Neuronal stem cell (in vitro differentiated cells): ENCODE results near the gene WBP2.

Source experiments
- DNase-seq: peaks from one replicate; pipeline ENCODE4 v3.0.0-alpha.2; 2013; ENCODE audit warnings: low spot score
- H2AFZ ChIP-seq: one replicate; pipeline ENCODE4 v1.6.1; 2013; ENCODE audit warnings: mild to moderate bottlenecking, low read length, inconsistent platforms
- H2AK5ac ChIP-seq: 2 replicates; pipeline ENCODE4 v1.6.1; 2013; ENCODE audit warnings: low read depth, mild to moderate bottlenecking, inconsistent platforms, low read length, moderate library complexity, mixed read lengths
- H2BK120ac ChIP-seq: 2 replicates; pipeline ENCODE4 v1.6.1; 2013; ENCODE audit warnings: low read depth, mild to moderate bottlenecking, inconsistent platforms, low read length, moderate library complexity, mixed read lengths
- H2BK12ac ChIP-seq: one replicate; pipeline ENCODE4 v1.6.1; 2013; ENCODE audit warnings: low read length, inconsistent platforms
- H2BK15ac ChIP-seq: 2 replicates; pipeline ENCODE4 v1.6.1; 2013; ENCODE audit warnings: mild to moderate bottlenecking, low read length, inconsistent platforms, mixed read lengths
- H2BK5ac ChIP-seq: one replicate; pipeline ENCODE4 v1.6.1; 2013; ENCODE audit warnings: inconsistent platforms, mild to moderate bottlenecking, low read length, moderate library complexity
- H3K14ac ChIP-seq: one replicate; pipeline ENCODE4 v1.6.1; 2013; ENCODE audit warnings: low read length, inconsistent platforms
- H3K18ac ChIP-seq: 2 replicates; pipeline ENCODE4 v1.6.1; 2013; ENCODE audit warnings: low read length, inconsistent platforms
- H3K23ac ChIP-seq: 2 replicates; pipeline ENCODE4 v1.6.1; 2013; ENCODE audit warnings: low read depth, mild to moderate bottlenecking, mixed read lengths, low read length, inconsistent platforms; ENCODE audit not compliant: poor library complexity
- H3K27ac ChIP-seq: replicated peaks from 3 replicates; pipeline ENCODE4 v1.5.1; 2013; ENCODE audit warnings: low read length, inconsistent platforms
- H3K27me3 ChIP-seq, 3 experiments: 2 replicates each; pipeline ENCODE4 v1.6.1; 2013; ENCODE audit warnings: low read length in 3 of 3, mild to moderate bottlenecking in 2 of 3, inconsistent platforms in 1 of 3, low read depth in 1 of 3, mixed read lengths in 1 of 3, moderate library complexity in 1 of 3; ENCODE audit not compliant: control insufficient read depth in 3 of 3, insufficient read depth in 3 of 3
- H3K36me3 ChIP-seq, 2 donors: replicated peaks in 1 of 2; 2 replicates each; pipeline ENCODE4 v1.6.1; 2013; ENCODE audit warnings: low read length in 2 of 2; ENCODE audit not compliant: control insufficient read depth in 2 of 2, insufficient read depth in 2 of 2
- H3K4ac ChIP-seq: 2 replicates; pipeline ENCODE4 v1.6.1; 2013; ENCODE audit warnings: inconsistent platforms, mild to moderate bottlenecking, low read length, moderate library complexity
- H3K4me1 ChIP-seq, 2 donors: 1 replicate in 1 of 2; 2 replicates in 1 of 2; pipeline ENCODE4 v1.6.1; 2013; ENCODE audit warnings: low read length in 2 of 2, low read depth in 1 of 2; ENCODE audit not compliant: control insufficient read depth in 2 of 2, insufficient read depth in 1 of 2
- H3K4me2 ChIP-seq: one replicate; pipeline ENCODE4 v1.6.1; 2013; ENCODE audit warnings: mild to moderate bottlenecking, low read length, inconsistent platforms; ENCODE audit not compliant: insufficient read depth, poor library complexity, severe bottlenecking
- H3K4me3 ChIP-seq, 2 donors: 2 replicates each; pipeline ENCODE4 v1.5.1; 2013; ENCODE audit warnings: low read length in 2 of 2, mild to moderate bottlenecking in 2 of 2, inconsistent platforms in 1 of 2, moderate library complexity in 1 of 2
- H3K79me1 ChIP-seq: one replicate; pipeline ENCODE4 v1.6.1; 2013; ENCODE audit warnings: low read depth, mild to moderate bottlenecking, inconsistent platforms, low read length, moderate library complexity
- H3K9ac ChIP-seq: one replicate; pipeline ENCODE4 v1.6.1; 2013; ENCODE audit warnings: mild to moderate bottlenecking, low read depth, low read length, inconsistent platforms; ENCODE audit not compliant: poor library complexity
- H3K9me3 ChIP-seq, 2 donors: replicated peaks in 1 of 2; 2 replicates each; pipeline versions ENCODE3 to v1.6.1; 2013; ENCODE audit warnings: low read length in 2 of 2, mild to moderate bottlenecking in 2 of 2, inconsistent platforms in 1 of 2, low read depth in 1 of 2, mixed read lengths in 1 of 2, moderate library complexity in 1 of 2; ENCODE audit not compliant: control insufficient read depth in 2 of 2, insufficient read depth in 1 of 2
- H4K8ac ChIP-seq: one replicate; pipeline ENCODE4 v1.6.1; 2013; ENCODE audit warnings: low read depth, mild to moderate bottlenecking, inconsistent platforms, low read length, moderate library complexity
- H4K91ac ChIP-seq: one replicate; pipeline ENCODE4 v1.6.1; 2013; ENCODE audit warnings: low read length, low read depth, mild to moderate bottlenecking, inconsistent platforms; ENCODE audit not compliant: poor library complexity
- WGBS, 2 donors: extraction: QIAGEN DNeasy Blood & Tissue Kit; methylation state at CpG; one replicate each; pipeline ENCODE4 v1.1.7; 2013; ENCODE audit warnings: missing lambda C conversion rate in 2 of 2, mixed read lengths in 1 of 2; ENCODE audit not compliant: insufficient read length in 2 of 2, insufficient replicate concordance in 1 of 2; ENCODE audit errors: extremely low coverage in 2 of 2; 5-methylcytosine and 5-hydroxymethylcytosine counted together

The WBP2 gene

DNA sequence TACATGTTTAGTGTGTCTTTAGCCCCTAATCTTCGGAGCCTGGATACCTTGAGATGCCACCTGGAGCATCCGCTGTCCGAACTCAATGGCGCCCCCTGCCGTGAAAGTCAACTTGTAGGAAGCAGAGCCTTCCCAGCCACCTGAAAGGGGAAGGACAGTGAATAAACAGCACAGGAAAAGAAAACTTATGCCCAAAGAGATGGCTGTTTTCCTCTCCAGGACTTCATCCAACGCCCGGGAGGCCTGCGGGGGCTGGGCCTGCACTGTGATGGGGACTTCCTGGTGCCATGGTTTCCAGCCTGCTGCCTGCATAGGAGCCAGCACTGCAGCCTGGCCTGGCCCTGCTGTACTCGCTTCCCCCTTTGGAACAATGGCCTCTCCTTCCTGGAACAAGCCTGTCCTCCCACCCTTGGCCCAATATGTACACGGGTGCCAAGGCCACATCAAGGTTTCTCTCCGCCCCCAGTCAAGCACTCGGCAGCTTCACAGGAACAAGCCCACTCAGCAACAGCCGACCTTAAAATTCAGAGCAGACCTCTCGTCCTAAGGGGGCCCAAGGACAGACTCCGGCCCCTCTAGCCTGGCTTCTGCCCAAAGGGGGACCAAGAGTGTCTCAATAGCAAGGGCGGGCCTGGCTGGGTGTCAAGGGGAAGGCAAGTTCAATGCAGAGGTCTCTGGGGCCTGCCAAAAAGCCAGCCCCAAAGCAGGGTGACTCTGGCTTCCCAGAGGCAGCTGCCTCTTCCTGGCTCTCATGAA lies 6.4 kb downstream of the WBP2 start:
- H3K4me3 ChIP-seq, result no peak overlapping the region
- peaks cover 37 to 58% of the 10 kb centered on the region in 2 donors for H3K36me3 ChIP-seq
- DNase-seq, result peak; percentile 62

DNA sequence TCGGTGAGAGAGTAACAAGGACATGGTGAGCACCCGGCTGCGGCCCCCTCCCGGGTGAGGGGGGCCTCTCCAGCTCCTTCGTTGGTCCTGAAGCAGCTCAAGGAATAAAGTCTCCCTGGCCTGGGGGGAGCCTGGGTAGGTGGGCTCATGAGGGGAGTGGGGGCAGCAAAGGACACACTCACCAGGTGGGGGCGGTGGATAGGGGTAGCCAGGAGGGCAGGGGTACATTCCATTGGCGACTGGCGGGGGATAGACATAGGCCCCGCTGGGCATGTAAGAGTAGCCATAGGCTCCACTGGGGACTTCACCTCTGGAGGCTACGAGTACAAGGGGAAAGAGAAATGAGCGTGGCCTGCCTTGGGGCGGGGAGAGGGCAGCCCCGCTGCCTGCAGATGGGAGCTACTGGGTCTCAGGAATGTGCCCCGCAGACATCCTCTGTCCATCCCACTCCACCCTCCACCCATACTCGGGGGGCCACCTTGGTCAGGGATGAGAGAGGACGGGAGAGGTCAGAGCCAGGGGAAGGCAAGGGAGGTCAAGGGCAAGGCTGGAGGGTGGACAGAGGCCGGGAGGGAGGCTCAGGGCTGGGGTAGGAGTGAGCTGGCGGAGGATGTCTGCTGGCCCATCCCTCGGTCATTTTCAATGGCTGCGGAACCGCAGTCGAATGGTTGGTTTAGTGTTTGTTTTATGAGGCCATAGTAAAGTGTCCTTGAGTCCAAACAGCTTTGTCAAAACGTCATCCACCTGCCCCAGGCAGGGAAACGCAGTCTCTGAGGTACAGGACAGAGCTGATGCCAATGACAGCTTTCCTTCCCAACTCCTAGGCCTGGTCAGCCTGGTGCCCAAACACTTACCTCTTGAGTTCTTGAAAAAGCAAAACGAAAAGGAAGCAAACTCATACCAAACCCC lies 7.3 kb downstream of the WBP2 start:
- no CpG with 5 or more reads among the region's 25 CpGs for WGBS, 2 donors
- no peak overlapping the region for H2BK12ac ChIP-seq

More for the DNA sequence above, 6.4 kb downstream of the WBP2 start:
- no peaks in the 10 kb centered on the region for H3K27me3 ChIP-seq
- no peak overlapping the region for H2BK12ac ChIP-seq
- no peak overlapping the region for H2AK5ac ChIP-seq
- no peak overlapping the region for H3K27ac ChIP-seq
- H2BK5ac ChIP-seq, result no peak overlapping the region
- no peak overlapping the region for H3K23ac ChIP-seq
- no peak overlapping the region for H2BK15ac ChIP-seq
- H3K4ac ChIP-seq, result no peak overlapping the region
- no peak overlapping the region for H4K91ac ChIP-seq
- no peaks in the 10 kb centered on the region for H3K79me1 ChIP-seq
- H2AFZ ChIP-seq, result no peak overlapping the region
- H4K8ac ChIP-seq, result no peak overlapping the region
- H3K4me1 ChIP-seq, result peaks cover 5 to 6% of the 10 kb centered on the region in 2 donors
- H3K9me3 ChIP-seq, result no peaks in the 10 kb centered on the region
- H3K18ac ChIP-seq, result no peak overlapping the region
- H3K4me2 ChIP-seq, result no peak overlapping the region
- no peak overlapping the region for H3K14ac ChIP-seq
- no CpG with 5 or more reads among the region's 16 CpGs for WGBS, 2 donors
- H2BK120ac ChIP-seq, result no peak overlapping the region
- peak overlapping the region; percentile 47 for H3K9ac ChIP-seq

DNA sequence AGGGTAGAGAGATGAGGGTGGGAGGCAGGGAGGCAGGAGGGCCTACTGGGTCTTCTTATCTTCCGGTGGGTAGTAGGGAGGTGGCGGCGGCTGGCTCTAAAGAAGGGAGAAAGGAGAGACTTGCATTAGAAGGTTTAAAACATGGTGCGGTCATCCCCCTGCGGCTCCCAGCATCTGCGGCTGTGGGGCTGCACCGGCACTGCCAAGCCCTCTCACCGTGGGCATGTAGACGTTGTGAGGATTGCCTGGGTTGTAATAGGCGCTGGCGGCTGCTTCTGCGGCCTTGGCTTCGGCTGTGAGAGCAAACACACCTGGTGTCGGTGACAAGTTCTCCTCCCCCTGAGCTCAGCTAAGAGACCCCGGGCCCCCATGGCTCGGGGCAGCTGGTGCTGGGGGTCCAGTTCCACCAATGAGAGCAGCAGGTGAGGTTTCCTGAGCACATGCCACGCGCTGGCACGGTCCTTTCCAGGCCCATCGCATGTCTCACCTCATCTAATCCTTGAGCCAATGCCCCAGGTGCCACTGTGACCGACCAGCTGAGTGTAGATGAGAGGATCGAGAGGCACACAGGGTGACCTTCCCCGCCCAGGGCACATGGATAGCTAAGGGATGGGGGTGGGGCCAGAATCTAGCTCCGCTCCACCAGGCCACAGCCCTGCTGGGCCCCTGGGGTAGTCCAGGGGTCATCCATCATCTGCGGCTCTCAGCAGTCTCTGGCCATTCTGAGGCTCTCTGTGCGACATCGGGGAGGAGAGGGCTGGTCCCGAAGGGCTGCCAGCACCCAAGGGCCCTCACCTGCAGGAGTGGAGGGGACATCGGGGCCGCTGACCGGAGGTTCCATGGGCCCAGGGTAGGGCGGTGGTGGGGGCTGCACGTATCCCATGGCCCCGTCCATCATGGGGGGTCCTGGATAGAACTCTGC lies 8.2 kb downstream of the WBP2 start:
- H3K4me3 ChIP-seq, result no peak overlapping the region
- H2BK120ac ChIP-seq, result no peak overlapping the region
- no peak overlapping the region for H2AFZ ChIP-seq
- H3K18ac ChIP-seq, result no peak overlapping the region
- no peak overlapping the region for H3K4ac ChIP-seq
- peaks cover 5 to 6% of the 10 kb centered on the region in 2 donors for H3K4me1 ChIP-seq
- no peaks in the 10 kb centered on the region for H3K79me1 ChIP-seq
- no peak overlapping the region for H3K4me2 ChIP-seq
- H2BK12ac ChIP-seq, result no peak overlapping the region
- H2BK5ac ChIP-seq, result peak overlapping the region; percentile 87
- H4K8ac ChIP-seq, result no peak overlapping the region
- no peak overlapping the region for H2BK15ac ChIP-seq
- H3K27ac ChIP-seq, result no peak overlapping the region
- H3K36me3 ChIP-seq, result peaks cover 37 to 56% of the 10 kb centered on the region in 2 donors
- H3K9ac ChIP-seq, result peak overlapping the region; percentile 44
- DNase-seq, result no peak
- no peaks in the 10 kb centered on the region for H3K27me3 ChIP-seq
- no peak overlapping the region for H4K91ac ChIP-seq
- H3K23ac ChIP-seq, result peak overlapping the region; percentile 73
- no peaks in the 10 kb centered on the region for H3K9me3 ChIP-seq
- H3K14ac ChIP-seq, result no peak overlapping the region
- no peak overlapping the region for H2AK5ac ChIP-seq
- no CpG with 5 or more reads among the region's 34 CpGs for WGBS, 2 donors

More for the DNA sequence above, 7.3 kb downstream of the WBP2 start:
- Histone ChIP-seq H4K8ac (no peak overlapping the region), H3K4me1 (peaks cover 5 to 6% of the 10 kb centered on the region in 2 donors), H3K36me3 (peaks cover 37 to 58% of the 10 kb centered on the region in 2 donors), H2BK120ac (peak overlapping the region; percentile 83), H3K14ac (no peak overlapping the region), H3K9ac (peak overlapping the region; percentile 1), H3K79me1 (no peaks in the 10 kb centered on the region), H3K18ac (peak overlapping the region; percentile 11), H3K23ac (peak overlapping the region; percentile 97), H4K91ac (no peak overlapping the region), H2BK15ac (no peak overlapping the region), H2AFZ (no peak overlapping the region), H3K27me3 (no peaks in the 10 kb centered on the region), H3K4ac (no peak overlapping the region), H2BK5ac (no peak overlapping the region), H3K27ac (no peak overlapping the region), H3K9me3 (no peaks in the 10 kb centered on the region), H3K4me3 (no peak overlapping the region), H2AK5ac (no peak overlapping the region), H3K4me2 (no peak overlapping the region)
- DNase-seq, result no peak
